Trophoblast cell (in vitro differentiated cells and primary cell): ENCODE measurements around the gene EDNRB.
A peak's percentile ranks its signal among the peaks of the same experiment; 100 is the strongest.

Source experiments
- DNase-seq, 2 donors: peaks; one replicate each; pipeline ENCODE4 v3.0.0-alpha.2; 2016
- H2AFZ ChIP-seq: 2 replicates; pipeline ENCODE4 v1.6.1; 2013; ENCODE audit warnings: low read length, moderate library complexity, mild to moderate bottlenecking; ENCODE audit not compliant: insufficient read depth, poor library complexity
- H2AK5ac ChIP-seq: 2 replicates; pipeline ENCODE4 v1.6.1; 2013; ENCODE audit warnings: mild to moderate bottlenecking, low read length
- H2BK120ac ChIP-seq: 2 replicates; pipeline ENCODE4 v1.6.1; 2013; ENCODE audit warnings: low read length, mild to moderate bottlenecking, moderate library complexity; ENCODE audit not compliant: insufficient read depth, poor library complexity
- H2BK12ac ChIP-seq: 2 replicates; pipeline ENCODE4 v1.6.1; 2013; ENCODE audit warnings: mild to moderate bottlenecking, low read length, moderate library complexity
- H2BK5ac ChIP-seq: 2 replicates; pipeline ENCODE4 v1.6.1; 2013; ENCODE audit warnings: low read length, low read depth, moderate library complexity, mild to moderate bottlenecking; ENCODE audit not compliant: poor library complexity
- H3K14ac ChIP-seq: 2 replicates; pipeline ENCODE4 v1.6.1; 2013; ENCODE audit warnings: mild to moderate bottlenecking, low read length
- H3K18ac ChIP-seq: 2 replicates; pipeline ENCODE4 v1.6.1; 2013; ENCODE audit warnings: mild to moderate bottlenecking, low read length
- H3K23ac ChIP-seq: 2 replicates; pipeline ENCODE4 v1.6.1; 2013; ENCODE audit warnings: low read length
- H3K27ac ChIP-seq: 2 replicates; pipeline ENCODE4 v1.5.1; 2013; ENCODE audit warnings: low read depth, mild to moderate bottlenecking, inconsistent platforms, low read length, moderate library complexity
- H3K27me3 ChIP-seq: 2 replicates; pipeline ENCODE4 v1.6.1; 2013; ENCODE audit warnings: inconsistent platforms, mild to moderate bottlenecking, low read length, moderate library complexity; ENCODE audit not compliant: insufficient read depth
- H3K36me3 ChIP-seq, 2 experiments: 1 replicate in 1 of 2; 2 replicates in 1 of 2; pipeline ENCODE4 v1.6.1; 2013; ENCODE audit warnings: low read length in 2 of 2, mild to moderate bottlenecking in 2 of 2, moderate library complexity in 1 of 2; ENCODE audit not compliant: insufficient read depth in 2 of 2, control insufficient read depth in 1 of 2
- H3K4ac ChIP-seq: 2 replicates; pipeline ENCODE4 v1.6.1; 2013; ENCODE audit warnings: low read depth, mild to moderate bottlenecking, low read length, moderate library complexity
- H3K4me1 ChIP-seq, 2 experiments: 1 replicate in 1 of 2; 2 replicates in 1 of 2; pipeline ENCODE4 v1.6.1; 2013; ENCODE audit warnings: low read length in 2 of 2, mild to moderate bottlenecking in 2 of 2, moderate library complexity in 1 of 2; ENCODE audit not compliant: insufficient read depth in 2 of 2, control insufficient read depth in 1 of 2
- H3K4me2 ChIP-seq: 2 replicates; pipeline ENCODE4 v1.6.1; 2013; ENCODE audit warnings: inconsistent platforms, mild to moderate bottlenecking, low read length, moderate library complexity
- H3K4me3 ChIP-seq: 2 replicates; pipeline ENCODE4 v1.5.1; 2013; ENCODE audit warnings: mild to moderate bottlenecking, low read depth, low read length, inconsistent platforms
- H3K79me1 ChIP-seq: one replicate; pipeline ENCODE4 v1.6.1; 2013; ENCODE audit warnings: low read length
- H3K79me2 ChIP-seq: 2 replicates; pipeline ENCODE4 v1.6.1; 2013; ENCODE audit warnings: low read length, mild to moderate bottlenecking; ENCODE audit not compliant: control insufficient read depth, insufficient read depth, poor library complexity
- H3K9ac ChIP-seq: 2 replicates; pipeline ENCODE4 v1.6.1; 2013; ENCODE audit warnings: mild to moderate bottlenecking, low read length
- H3K9me3 ChIP-seq: 2 replicates; pipeline ENCODE4 v1.6.1; 2013; ENCODE audit warnings: low read depth, mild to moderate bottlenecking, control low read depth, inconsistent platforms, low read length; ENCODE audit not compliant: insufficient read depth
- H4K12ac ChIP-seq: 2 replicates; pipeline ENCODE4 v1.6.1; 2013; ENCODE audit warnings: low read depth, mild to moderate bottlenecking, low read length, moderate library complexity
- H4K8ac ChIP-seq: 2 replicates; pipeline ENCODE4 v1.6.1; 2013; ENCODE audit warnings: low read depth, mild to moderate bottlenecking, low read length, moderate library complexity
- H4K91ac ChIP-seq: one replicate; pipeline ENCODE4 v1.6.1; 2013; ENCODE audit warnings: low read depth, mild to moderate bottlenecking, low read length, moderate library complexity
- WGBS: extraction: QIAGEN DNeasy Blood & Tissue Kit; methylation state at CpG from one replicate; pipeline ENCODE4 v1.1.7; 2013; ENCODE audit warnings: missing lambda C conversion rate; ENCODE audit not compliant: insufficient read length, insufficient coverage; ENCODE audit errors: extremely low coverage; 5-methylcytosine and 5-hydroxymethylcytosine counted together

EDNRB gene

GRCh38 chr13:77894743-77895142, 23.9 kb downstream of the EDNRB start:
- H3K4me1 ChIP-seq = peaks cover 2 to 6% of the 10 kb centered on the region in 2 experiments
- no peak overlapping the region for H3K4me2 ChIP-seq
- no peak overlapping the region for H3K27ac ChIP-seq
- H2BK12ac ChIP-seq = no peak overlapping the region
- H3K27me3 ChIP-seq = no peaks in the 10 kb centered on the region
- peaks cover 4% of the 10 kb centered on the region for H3K79me1 ChIP-seq
- no peak overlapping the region for H3K9ac ChIP-seq
- H3K79me2 ChIP-seq = no peaks in the 10 kb centered on the region
- H2AFZ ChIP-seq = no peak overlapping the region
- no peak overlapping the region for H3K4me3 ChIP-seq
- H4K8ac ChIP-seq = no peak overlapping the region
- DNase-seq = no peak
- H2BK120ac ChIP-seq = no peak overlapping the region
- no peak overlapping the region for H3K18ac ChIP-seq
- H4K91ac ChIP-seq = no peak overlapping the region
- H3K9me3 ChIP-seq = no peaks in the 10 kb centered on the region
- H3K4ac ChIP-seq = no peak overlapping the region
- H2BK5ac ChIP-seq = no peak overlapping the region
- H3K36me3 ChIP-seq = peaks cover 2% of the 10 kb centered on the region in 2 experiments
- H3K23ac ChIP-seq = no peak overlapping the region
- H3K14ac ChIP-seq = no peak overlapping the region
- H4K12ac ChIP-seq = no peak overlapping the region
- no peak overlapping the region for H2AK5ac ChIP-seq
- WGBS = no CpG with 5 or more reads among the region's 3 CpGs

- Histone ChIP-seq H3K18ac (no peak overlapping the region), H4K8ac (no peak overlapping the region), H3K27me3 (no peaks in the 10 kb centered on the region), H3K27ac (peak overlapping the region; percentile 74), H3K9me3 (no peaks in the 10 kb centered on the region), H3K4ac (no peak overlapping the region), H2BK120ac (no peak overlapping the region), H3K36me3 (peaks cover 2% of the 10 kb centered on the region in 2 experiments), H2AFZ (no peak overlapping the region), H3K14ac (no peak overlapping the region), H3K4me1 (peaks cover 2 to 9% of the 10 kb centered on the region in 2 experiments), H2BK12ac (no peak overlapping the region), H2AK5ac (no peak overlapping the region), H3K79me1 (peaks cover 7% of the 10 kb centered on the region), H4K91ac (no peak overlapping the region), H3K4me2 (no peak overlapping the region), H3K23ac (no peak overlapping the region), H3K4me3 (no peak overlapping the region), H2BK5ac (no peak overlapping the region), H3K79me2 (no peaks in the 10 kb centered on the region), H3K9ac (no peak overlapping the region), H4K12ac (no peak overlapping the region)
- no CpG with 5 or more reads among the region's 6 CpGs for WGBS
- peak; percentile 37 to 64 for DNase-seq
Observed at GRCh38 chr13:77893066-77893465, 25.6 kb downstream of the EDNRB start.

- peaks cover 2 to 9% of the 10 kb centered on the region in 2 experiments for H3K4me1 ChIP-seq
- H3K27me3 ChIP-seq = no peaks in the 10 kb centered on the region
- H2AFZ ChIP-seq = no peak overlapping the region
- no peak for DNase-seq
- H4K91ac ChIP-seq = no peak overlapping the region
- H3K9ac ChIP-seq = no peak overlapping the region
- H3K79me2 ChIP-seq = no peaks in the 10 kb centered on the region
- no peak overlapping the region for H3K4me2 ChIP-seq
- no peaks in the 10 kb centered on the region for H3K9me3 ChIP-seq
- H2BK5ac ChIP-seq = no peak overlapping the region
- no peak overlapping the region for H2AK5ac ChIP-seq
- no peak overlapping the region for H3K23ac ChIP-seq
- H3K4ac ChIP-seq = no peak overlapping the region
- no peak overlapping the region for H3K14ac ChIP-seq
- H4K12ac ChIP-seq = no peak overlapping the region
- H3K36me3 ChIP-seq = peaks cover 2% of the 10 kb centered on the region in 2 experiments
- peak overlapping the region; percentile 31 for H2BK120ac ChIP-seq
- H3K27ac ChIP-seq = peak overlapping the region; percentile 37
- H4K8ac ChIP-seq = no peak overlapping the region
- H3K79me1 ChIP-seq = peaks cover 7% of the 10 kb centered on the region
- no peak overlapping the region for H3K18ac ChIP-seq
- no peak overlapping the region for H3K4me3 ChIP-seq
- H2BK12ac ChIP-seq = no peak overlapping the region
Observed at GRCh38 chr13:77892491-77892890, 26.1 kb downstream of the EDNRB start.

- H3K4me3 ChIP-seq = no peak overlapping the region
- peak overlapping the region; percentile 38 for H4K8ac ChIP-seq
- no peak overlapping the region for H3K14ac ChIP-seq
- peaks cover 2 to 7% of the 10 kb centered on the region in 2 experiments for H3K4me1 ChIP-seq
- no peak overlapping the region for H4K12ac ChIP-seq
- H3K79me1 ChIP-seq = peaks cover 7% of the 10 kb centered on the region
- no peaks in the 10 kb centered on the region for H3K36me3 ChIP-seq
- no peak overlapping the region for H3K18ac ChIP-seq
- no peaks in the 10 kb centered on the region for H3K79me2 ChIP-seq
- no peak overlapping the region for H3K4me2 ChIP-seq
- WGBS = no CpG with 5 or more reads among the region's 2 CpGs
- H2BK120ac ChIP-seq = no peak overlapping the region
- H3K23ac ChIP-seq = no peak overlapping the region
- H3K9ac ChIP-seq = no peak overlapping the region
- peak overlapping the region; percentile 18 for H4K91ac ChIP-seq
- H2BK5ac ChIP-seq = peak overlapping the region; percentile 35
- H3K9me3 ChIP-seq = no peaks in the 10 kb centered on the region
- peak overlapping the region; percentile 30 for H2BK12ac ChIP-seq
- H3K27ac ChIP-seq = no peak overlapping the region
- no peaks in the 10 kb centered on the region for H3K27me3 ChIP-seq
- DNase-seq = no peak
- H3K4ac ChIP-seq = no peak overlapping the region
- H2AFZ ChIP-seq = no peak overlapping the region
- H2AK5ac ChIP-seq = no peak overlapping the region
Observed at GRCh38 chr13:77891486-77891885, 27.1 kb downstream of the EDNRB start.
